Measurements from ENCODE around the gene MAVS.
"Not testable (repeated sequence)": the region's sequence is repeated elsewhere in the genome, so short reads cannot be mapped to it uniquely, and the experiment has no call there.

MAVS gene

DNA sequence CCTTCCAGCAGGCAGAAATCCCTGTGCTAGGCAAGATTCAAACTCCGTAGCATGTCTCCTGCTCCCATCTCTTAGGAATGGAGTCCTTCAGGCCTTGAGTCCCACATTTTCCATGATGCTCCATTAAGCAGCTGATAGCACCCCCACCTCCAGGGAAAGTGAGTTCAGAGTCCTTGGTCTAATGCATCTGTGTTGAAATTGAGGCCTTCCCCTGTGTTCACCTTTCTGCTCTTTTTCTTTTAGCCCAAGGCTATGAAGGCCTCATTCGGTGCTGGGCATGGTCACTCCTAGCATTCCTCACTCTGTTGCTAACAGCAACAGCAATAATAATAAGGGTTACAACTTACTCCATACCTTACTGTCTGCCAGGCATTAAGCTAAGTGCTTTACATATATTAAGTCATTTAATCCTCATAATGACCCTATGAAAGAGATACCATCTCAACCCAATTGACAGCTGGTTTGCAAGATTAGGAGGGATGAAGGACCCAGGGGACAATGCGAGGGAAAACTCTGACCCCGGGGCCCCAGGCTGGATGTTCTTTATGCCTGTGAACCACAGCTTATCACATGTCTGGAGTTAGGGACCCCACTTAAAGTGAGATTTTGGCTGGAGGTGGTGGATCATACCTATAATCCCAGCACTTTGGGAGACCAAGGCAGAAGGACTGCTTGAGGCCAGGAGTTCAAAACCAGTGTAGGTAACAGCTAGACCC is 25.1 kb downstream of the MAVS start:
- TF ChIP-seq, protein P1, sequence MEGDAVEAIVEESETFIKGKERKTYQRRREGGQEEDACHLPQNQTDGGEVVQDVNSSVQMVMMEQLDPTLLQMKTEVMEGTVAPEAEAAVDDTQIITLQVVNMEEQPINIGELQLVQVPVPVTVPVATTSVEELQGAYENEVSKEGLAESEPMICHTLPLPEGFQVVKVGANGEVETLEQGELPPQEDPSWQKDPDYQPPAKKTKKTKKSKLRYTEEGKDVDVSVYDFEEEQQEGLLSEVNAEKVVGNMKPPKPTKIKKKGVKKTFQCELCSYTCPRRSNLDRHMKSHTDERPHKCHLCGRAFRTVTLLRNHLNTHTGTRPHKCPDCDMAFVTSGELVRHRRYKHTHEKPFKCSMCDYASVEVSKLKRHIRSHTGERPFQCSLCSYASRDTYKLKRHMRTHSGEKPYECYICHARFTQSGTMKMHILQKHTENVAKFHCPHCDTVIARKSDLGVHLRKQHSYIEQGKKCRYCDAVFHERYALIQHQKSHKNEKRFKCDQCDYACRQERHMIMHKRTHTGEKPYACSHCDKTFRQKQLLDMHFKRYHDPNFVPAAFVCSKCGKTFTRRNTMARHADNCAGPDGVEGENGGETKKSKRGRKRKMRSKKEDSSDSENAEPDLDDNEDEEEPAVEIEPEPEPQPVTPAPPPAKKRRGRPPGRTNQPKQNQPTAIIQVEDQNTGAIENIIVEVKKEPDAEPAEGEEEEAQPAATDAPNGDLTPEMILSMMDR (conservative IDR thresholded peaks at IDR 0.05; ENCODE audit: low read depth, low read length) = no peak
- no peak overlapping the region for H3K4me3 ChIP-seq (ENCODE audit: low read length)
- DNase-seq (ENCODE audit: low read depth) = no peak

DNA sequence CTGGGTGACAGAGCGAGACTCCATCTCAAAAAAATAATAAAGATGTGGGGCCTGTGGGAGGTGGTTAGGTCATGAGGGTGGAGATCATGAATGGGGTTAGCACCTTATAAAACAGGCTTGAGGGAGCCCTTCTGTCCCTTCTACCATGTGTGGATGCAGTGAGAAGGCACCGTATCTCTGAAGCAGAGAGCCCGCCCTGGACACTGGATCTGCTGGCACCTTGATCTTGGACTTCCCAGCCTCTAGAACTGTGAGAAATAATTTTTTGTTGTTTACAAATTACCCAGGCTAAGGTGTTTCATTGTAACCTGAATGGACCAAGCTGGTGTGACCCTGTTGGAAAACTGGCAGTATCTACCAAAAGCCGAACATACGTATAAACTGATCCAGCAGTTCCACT is 26.9 kb downstream of the MAVS start:
- no peak overlapping the region for H3K4me3 ChIP-seq (ENCODE audit: low read length)
- TF ChIP-seq, protein P1 (conservative IDR thresholded peaks at IDR 0.05; ENCODE audit: low read depth, low read length) = no peak
- no peak for DNase-seq (ENCODE audit: low read depth)

DNA sequence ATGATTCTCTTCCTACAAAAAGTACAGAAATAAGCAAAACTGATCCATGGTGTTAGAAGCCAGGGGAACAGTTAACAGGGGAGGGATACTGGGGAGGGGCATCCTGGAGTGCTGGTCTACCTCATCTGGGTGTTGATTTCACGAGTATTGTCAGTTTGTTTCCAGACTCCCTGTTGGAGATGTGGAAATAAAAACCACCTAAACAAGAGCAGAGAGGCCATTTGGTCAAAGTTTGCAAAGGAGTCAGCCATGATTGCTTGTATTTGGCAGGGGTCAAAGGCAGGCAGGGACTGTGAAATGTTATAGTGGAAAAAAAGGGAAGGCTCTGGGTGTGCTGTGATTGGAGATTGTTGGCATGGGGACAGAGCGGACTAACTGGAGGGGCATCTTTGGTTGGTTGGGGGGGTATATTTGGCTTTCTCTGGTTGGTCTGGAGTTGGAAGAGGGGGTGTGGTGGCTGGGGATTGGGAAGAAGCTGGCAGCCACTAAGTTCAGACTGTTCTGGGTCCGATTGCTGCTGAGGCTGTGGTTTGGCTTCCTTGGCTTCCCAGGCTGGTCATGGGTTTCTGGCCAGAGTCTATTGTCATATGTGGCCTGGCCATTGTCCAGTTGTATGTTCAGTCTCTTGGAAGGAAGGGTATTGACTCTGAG is 27.7 kb downstream of the MAVS start:
- H3K4me3 ChIP-seq (ENCODE audit: low read length) = no peak overlapping the region
- TF ChIP-seq, protein P1 (conservative IDR thresholded peaks at IDR 0.05; ENCODE audit: low read depth, low read length) = no peak
- DNase-seq (ENCODE audit: low read depth) = no peak

DNA sequence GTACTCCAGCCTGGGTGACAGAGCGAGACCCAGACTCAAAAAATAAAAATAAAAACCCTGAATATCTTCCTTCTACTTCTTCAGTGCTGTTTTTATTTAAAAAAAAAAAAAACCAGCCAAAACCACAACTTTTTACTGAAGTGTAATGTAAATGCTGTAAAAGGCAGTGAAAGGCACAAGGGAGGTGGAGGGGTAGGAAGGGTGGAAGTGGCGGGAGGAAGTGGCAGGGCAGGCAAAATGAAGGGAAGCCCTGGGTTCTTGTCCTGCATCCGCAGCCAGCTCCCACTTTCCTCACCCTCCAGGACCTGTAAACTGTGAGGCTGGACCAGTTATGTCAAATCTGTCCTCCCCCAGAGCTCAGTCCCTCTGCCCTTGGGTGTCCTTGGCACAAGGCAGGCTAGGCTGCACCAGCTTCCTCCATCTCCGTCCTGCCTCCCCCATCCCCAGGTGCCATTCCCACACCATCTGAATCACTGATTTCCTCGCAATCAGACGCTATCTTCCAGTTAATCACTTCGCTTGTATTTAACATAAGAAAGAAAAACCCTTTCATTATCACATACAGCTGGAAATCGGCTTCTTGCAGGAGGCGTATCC is 28.8 kb downstream of the MAVS start:
- TF ChIP-seq, protein P1 (conservative IDR thresholded peaks at IDR 0.05; ENCODE audit: low read depth, low read length) = no peak
- no peak overlapping the region for H3K4me3 ChIP-seq (ENCODE audit: low read length)
- no peak for DNase-seq (ENCODE audit: low read depth)

DNA sequence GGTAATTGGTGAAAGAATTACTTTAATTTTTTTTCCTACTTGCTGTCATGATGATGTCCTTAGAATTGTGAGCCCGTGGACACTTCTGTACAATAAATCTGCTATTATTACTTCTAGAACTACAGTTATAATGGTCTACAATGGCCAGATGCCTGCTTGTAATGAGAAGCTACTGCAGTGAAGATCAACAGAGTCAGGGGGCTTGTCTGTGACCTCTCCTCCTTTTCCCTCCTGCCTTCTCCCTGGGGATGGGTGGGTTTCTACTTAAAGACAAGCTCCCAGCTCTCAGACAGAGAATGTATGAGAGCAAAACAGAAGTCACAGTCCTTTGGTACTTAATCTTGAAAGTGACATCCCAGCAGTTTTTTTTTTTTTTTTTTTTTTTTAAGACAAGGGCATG is 29.4 kb downstream of the MAVS start:
- TF ChIP-seq, protein P1 (conservative IDR thresholded peaks at IDR 0.05; ENCODE audit: low read depth, low read length) = no peak
- no peak for DNase-seq (ENCODE audit: low read depth)
- H3K4me3 ChIP-seq (ENCODE audit: low read length) = no peak overlapping the region

DNA sequence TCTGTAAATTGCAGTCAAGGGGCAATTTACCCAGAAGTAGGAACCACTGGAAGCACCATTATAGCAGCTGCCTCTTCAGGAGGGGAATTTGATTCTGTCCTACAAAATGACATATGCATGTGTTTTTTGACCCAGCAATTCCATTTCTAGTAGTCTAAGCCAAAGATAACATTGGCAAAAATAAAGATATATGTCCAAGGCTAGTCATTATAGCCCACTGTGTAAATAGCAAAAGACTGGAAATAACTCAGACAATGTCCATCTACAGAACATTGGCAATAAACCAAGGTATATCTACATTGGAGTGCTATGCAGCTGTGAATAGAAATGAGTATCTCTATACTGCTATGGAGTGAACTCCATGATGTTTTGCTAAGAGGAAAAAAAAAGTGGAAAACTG is 30.0 kb downstream of the MAVS start:
- no peak for DNase-seq (ENCODE audit: low read depth)
- H3K4me3 ChIP-seq (ENCODE audit: low read length) = no peak overlapping the region
- TF ChIP-seq, protein P1 (conservative IDR thresholded peaks at IDR 0.05; ENCODE audit: low read depth, low read length) = no peak

DNA sequence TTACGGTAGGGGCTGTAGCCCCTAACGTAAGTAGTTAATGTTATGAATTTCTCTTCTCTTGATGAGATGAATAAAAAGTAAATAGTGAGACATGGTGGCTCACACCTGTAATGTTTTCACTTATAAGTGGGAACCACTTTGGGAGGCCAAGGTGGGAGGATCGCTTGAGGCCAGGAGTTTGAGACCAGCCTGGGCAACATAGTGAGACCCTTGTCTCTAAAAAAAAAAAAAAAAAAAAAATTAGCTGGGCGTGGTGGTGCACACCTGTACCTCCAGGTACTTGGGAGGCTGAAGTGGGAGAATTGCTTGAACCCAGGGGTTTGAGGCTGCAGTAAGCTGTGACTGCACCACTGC is 32.3 kb downstream of the MAVS start:
- DNase-seq (ENCODE audit: low read depth); H3K4me3 ChIP-seq (ENCODE audit: low read length): not testable (repeated sequence)

All from retinal pigment epithelial cell (primary cell).